GM12892 (cell line): ENCODE results near the gene FBXL7.

Source experiments
- POLR2AphosphoS5 ChIP-seq: IDR thresholded peaks from 2 replicates; pipeline ENCODE4 v1.6.1; 2011; ENCODE audit warnings: low read depth, low read length, control low read depth
- TAF1 ChIP-seq: IDR thresholded peaks from 2 replicates; pipeline ENCODE4 v1.6.1; 2011; ENCODE audit warnings: low read depth, mild to moderate bottlenecking, control low read depth, low read length, borderline replicate concordance

- TF ChIP-seq TAF1 (no peak), POLR2AphosphoS5 (no peak)
Observed at GRCh38 chr5:15737036-15737821, 237.2 kb downstream of the FBXL7 start.
